IMR-90 (cell line): ENCODE data around the gene CLIC4. TPM values are rescaled to one million over a fixed set of nuclear protein-coding genes. Genes with fewer than 3 reads are reported as not detected.

Experiments
- ATAC-seq: fragments of 200-7000 bp; cut with Tn5 transposase; 2 replicates; pipeline ENCODE4 v1.9.1; 2020; ENCODE audit warnings: low read depth, mild to moderate bottlenecking, moderate library complexity
- BruUV-seq: library from RNA; stranded (reverse); fragments of 400-500 nt; replicated peaks from 2 replicates; lab custom pipeline; 2021; lab: Mats Ljungman, UMichigan
- CTCF ChIA-PET: fragments of 300-600 bp; formaldehyde crosslinking; extraction: SDS; loops from one replicate; lab custom pipeline; 2021; ENCODE audit warnings: antibody characterized with exemption; lab: Yijun Ruan, JAX
- POLR2A ChIA-PET: fragments of 300-600 bp; sonication (Branson Sonifier 250); formaldehyde crosslinking; loops from one replicate; lab custom pipeline; 2022; ENCODE audit warnings: antibody characterized with exemption; ENCODE audit not compliant: unreplicated experiment; lab: Charles Lee
- DNase-seq: peaks from one replicate; pipeline ENCODE4 v3.0.0; 2013
- H2AFZ ChIP-seq: replicated peaks from 2 replicates; pipeline ENCODE3; 2013; ENCODE audit warnings: low read length, mild to moderate bottlenecking; ENCODE audit not compliant: poor library complexity
- H2AK5ac ChIP-seq: 2 replicates; pipeline ENCODE4 v1.6.1; 2013; ENCODE audit warnings: low read depth, low read length, inconsistent platforms
- H2AK9ac ChIP-seq: replicated peaks from 2 replicates; pipeline ENCODE3; 2013; ENCODE audit warnings: mild to moderate bottlenecking, low read depth, low read length, moderate library complexity; ENCODE audit not compliant: poor library complexity
- H2BK120ac ChIP-seq: 2 replicates; pipeline ENCODE4 v1.6.1; 2013; ENCODE audit warnings: low read depth, low read length, inconsistent platforms
- H2BK15ac ChIP-seq: 3 replicates; pipeline ENCODE4 v1.6.1; 2013; ENCODE audit warnings: low read depth, low read length, inconsistent platforms
- H2BK20ac ChIP-seq: 2 replicates; pipeline ENCODE4 v1.6.1; 2013; ENCODE audit warnings: low read depth, mild to moderate bottlenecking, inconsistent platforms, low read length, moderate library complexity
- H2BK5ac ChIP-seq: 2 replicates; pipeline ENCODE4 v1.6.1; 2013; ENCODE audit warnings: mild to moderate bottlenecking, low read depth, low read length, inconsistent platforms; ENCODE audit not compliant: poor library complexity, severe bottlenecking
- H3K14ac ChIP-seq: replicated peaks from 2 replicates; pipeline ENCODE4 v1.6.1; 2013; ENCODE audit warnings: low read depth, low read length, inconsistent platforms
- H3K18ac ChIP-seq: 2 replicates; pipeline ENCODE4 v1.6.1; 2013; ENCODE audit warnings: low read depth, low read length, control low read depth
- H3K23ac ChIP-seq: 2 replicates; pipeline ENCODE4 v1.6.1; 2013; ENCODE audit warnings: low read depth, low read length, inconsistent platforms
- H3K27ac ChIP-seq: 2 replicates; pipeline ENCODE4 v1.5.1; 2013; ENCODE audit warnings: mild to moderate bottlenecking, control low read depth, low read length; ENCODE audit not compliant: insufficient read depth
- H3K27me3 ChIP-seq: 2 replicates; pipeline ENCODE4 v1.6.1; 2013; ENCODE audit warnings: low read length; ENCODE audit not compliant: control insufficient read depth, insufficient read depth
- H3K36me3 ChIP-seq: 2 replicates; pipeline ENCODE4 v1.6.1; 2013; ENCODE audit warnings: low read length, mixed read lengths; ENCODE audit not compliant: control insufficient read depth, insufficient read depth
- H3K4ac ChIP-seq: 2 replicates; pipeline ENCODE4 v1.6.1; 2013; ENCODE audit warnings: low read depth, low read length, inconsistent platforms
- H3K4me1 ChIP-seq: 2 replicates; pipeline ENCODE4 v1.6.1; 2013; ENCODE audit warnings: low read length, mixed read lengths; ENCODE audit not compliant: control insufficient read depth, insufficient read depth
- H3K4me2 ChIP-seq: 2 replicates; pipeline ENCODE4 v1.6.1; 2013; ENCODE audit warnings: low read depth, mild to moderate bottlenecking, control low read depth, low read length, moderate library complexity
- H3K4me3 ChIP-seq: 2 replicates; pipeline ENCODE4 v1.5.1; 2013; ENCODE audit warnings: low read depth, mild to moderate bottlenecking, control low read depth, low read length, moderate library complexity; ENCODE audit not compliant: insufficient read depth
- H3K56ac ChIP-seq: 2 replicates; pipeline ENCODE4 v1.6.1; 2013; ENCODE audit warnings: low read length, inconsistent platforms; ENCODE audit not compliant: insufficient read depth; ENCODE audit errors: extremely low read depth
- H3K79me1 ChIP-seq, 2 experiments: 2 replicates each; pipeline ENCODE4 v1.6.1; 2013; ENCODE audit warnings: low read length in 2 of 2, inconsistent platforms in 1 of 2, low read depth in 1 of 2
- H3K9ac ChIP-seq: 2 replicates; pipeline ENCODE4 v1.6.1; 2013; ENCODE audit warnings: low read depth, low read length, control low read depth
- H3K9me1 ChIP-seq: 2 replicates; pipeline ENCODE4 v1.6.1; 2013; ENCODE audit warnings: low read length, inconsistent platforms; ENCODE audit not compliant: insufficient read depth
- H3K9me3 ChIP-seq: 2 replicates; pipeline ENCODE4 v1.6.1; 2013; ENCODE audit warnings: low read length; ENCODE audit not compliant: control insufficient read depth, insufficient read depth
- H4K20me1 ChIP-seq: 2 replicates; pipeline ENCODE4 v1.6.1; 2013; ENCODE audit warnings: low read length, inconsistent platforms; ENCODE audit not compliant: insufficient read depth
- H4K5ac ChIP-seq: 2 replicates; pipeline ENCODE4 v1.6.1; 2013; ENCODE audit warnings: mild to moderate bottlenecking, low read depth, low read length, control low read depth
- H4K8ac ChIP-seq, 2 experiments: 2 replicates each; pipeline ENCODE4 v1.6.1; 2013; ENCODE audit warnings: low read depth in 2 of 2, low read length in 2 of 2, control low read depth in 1 of 2, inconsistent platforms in 1 of 2
- H4K91ac ChIP-seq: 2 replicates; pipeline ENCODE4 v1.6.1; 2013; ENCODE audit warnings: low read depth, low read length, inconsistent platforms; ENCODE audit not compliant: insufficient read depth
- BHLHE40 ChIP-seq: fragments of 150-350 bp; IDR thresholded peaks from 2 replicates; pipeline ENCODE4 v1.6.1; 2016; ENCODE audit warnings: mild to moderate bottlenecking, low read depth, low read length
- FOS ChIP-seq: fragments of 150-350 bp; IDR thresholded peaks from 2 replicates; pipeline ENCODE4 v1.6.1; 2016; ENCODE audit warnings: low read depth, low read length
- MAFK ChIP-seq: IDR thresholded peaks from 2 replicates; pipeline ENCODE4 v1.6.1; 2012; ENCODE audit warnings: low read depth, low read length, improper control_type of control experiment
- POLR2A ChIP-seq: IDR thresholded peaks from 2 replicates; pipeline ENCODE4 v1.6.1; 2012; ENCODE audit warnings: mild to moderate bottlenecking, low read depth, low read length
- RAD21 ChIP-seq: IDR thresholded peaks from 2 replicates; pipeline ENCODE4 v1.6.1; 2012; ENCODE audit warnings: low read length, improper control_type of control experiment
- WGBS, 2 experiments: methylation state at CpG; one replicate each; pipeline versions ENCODE4 v1.1.5 to v1.1.7; 2013; ENCODE audit warnings: missing lambda C conversion rate in 2 of 2; ENCODE audit not compliant: insufficient read length in 1 of 2; ENCODE audit errors: extremely low coverage in 2 of 2; 5-methylcytosine and 5-hydroxymethylcytosine counted together
- dilution Hi-C: fragments of 300-500 bp; cut with HindIII; formaldehyde crosslinking; loops from one replicate; pipeline ENCODE4 v1.14.3; 2018; ENCODE audit warnings: low sequenced_read_pairs; ENCODE audit not compliant: unreplicated experiment
- in situ Hi-C: fragments of 300-500 bp; cut with MboI; formaldehyde crosslinking; loops from 3 replicates; pipeline ENCODE4 v1.14.3; 2019; ENCODE audit warnings: low sequenced_read_pairs, inconsistent platforms, mixed read lengths
- intact Hi-C: fragments of 100-400 bp; cut with micrococcal nuclease; formaldehyde crosslinking; loops from 2 replicates; pipeline ENCODE4 v1.10.0; 2022
- polyA plus RNA-seq, 3 experiments: library from polyadenylated mRNA; depleted of rRNA; stranded (reverse); fragments of >200 nt; gene quantifications; 2 replicates each; pipeline ENCODE4 v1.2.3, GENCODE V29; 2012; ENCODE audit warnings: low replicate concordance in 1 of 3
- total RNA-seq: library from RNA; depleted of rRNA; stranded (reverse); fragments of >200 nt; gene quantifications from 2 replicates; pipeline ENCODE4 v1.2.3, GENCODE V29; 2012
- TF ChIP-seq, protein P1 (sequence below): fragments of 150-350 bp; IDR thresholded peaks from 2 replicates; pipeline ENCODE4 v1.6.1; 2016; ENCODE audit warnings: low read depth, mild to moderate bottlenecking, low read length, moderate library complexity, borderline replicate concordance
- TF ChIP-seq, protein P2 (sequence below): fragments of 150-350 bp; IDR thresholded peaks from 2 replicates; pipeline ENCODE4 v1.6.1; 2017; ENCODE audit warnings: mild to moderate bottlenecking, antibody characterized with exemption, low read length, low read depth

The CLIC4 gene
- total and polyA plus RNA-seq, 2 of the 4 experiments (the other 2 are of a cell fraction): 242 to 392 TPM

DNA sequence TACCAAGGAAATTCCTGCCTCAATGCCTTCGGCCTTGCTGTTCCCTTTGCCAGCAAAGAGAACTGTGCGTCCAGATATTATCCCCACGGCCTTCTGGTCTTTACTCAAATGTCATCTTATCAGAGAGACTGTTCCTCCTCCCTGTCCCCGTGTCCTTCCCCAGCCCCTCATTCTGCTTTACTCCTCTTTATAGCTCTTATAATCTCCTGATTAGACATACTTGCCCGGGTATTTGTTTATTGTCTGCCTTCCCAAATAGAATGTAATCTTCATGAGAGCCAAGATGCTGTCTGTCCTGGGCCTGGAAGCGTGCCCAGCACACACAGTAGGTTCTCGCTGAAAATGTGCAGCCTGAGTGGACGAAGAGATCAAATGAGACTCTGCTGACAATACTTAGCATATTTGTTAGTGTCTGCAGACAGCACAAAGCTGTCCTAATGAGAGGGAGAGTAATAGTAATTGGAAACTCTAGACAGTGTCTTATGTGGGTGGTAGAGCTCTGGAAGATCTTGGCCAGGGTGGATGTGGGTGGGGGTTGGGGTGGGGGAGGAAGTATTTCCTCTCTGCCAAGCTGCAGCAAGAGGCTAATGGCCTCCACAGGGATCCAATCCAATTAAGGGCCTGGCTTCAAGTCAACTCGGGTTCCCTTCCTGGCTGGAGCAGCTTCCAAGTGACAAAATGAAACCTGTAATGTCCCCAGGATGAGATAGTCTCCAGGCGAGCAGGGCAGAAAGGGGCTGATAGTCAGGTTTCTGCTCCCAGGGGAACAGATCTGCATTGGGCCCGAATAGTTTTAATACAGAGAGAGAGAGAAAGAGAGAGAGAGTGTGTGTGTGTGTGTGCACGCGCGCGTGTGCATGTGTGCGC, 9.5 kb upstream of the CLIC4 start:
- Histone ChIP-seq H3K4ac (peak overlapping the region; percentile 92), H3K18ac (peak overlapping the region; percentile 70), H2BK120ac (peak overlapping the region; percentile 86), H4K8ac (peak overlapping the region; percentile 58 to 88; a peak in 3 of 4 replicates), H3K9ac (peak overlapping the region; percentile 42; the same call in 1 of the 2 replicates), H4K20me1 (no peaks in the 10 kb centered on the region), H3K4me1 (peaks cover 15% of the 10 kb centered on the region), H3K79me1 (peaks cover 0 to 9% of the 10 kb centered on the region in 2 experiments; a peak in 2 of 4 replicates), H3K4me3 (no peak overlapping the region), H3K27ac (peak overlapping the region; percentile 86), H2BK15ac (peak overlapping the region; percentile 82; the same call in 2 of the 3 replicates), H4K91ac (peak overlapping the region; percentile 76), H2BK20ac (peak overlapping the region; percentile 87), H3K9me1 (peaks cover 14% of the 10 kb centered on the region), H2AK9ac (peak overlapping the region; percentile 70), H3K9me3 (no peaks in the 10 kb centered on the region), H2AFZ (peak overlapping the region; percentile 93), H3K23ac (peak overlapping the region; percentile 76), H3K36me3 (no peaks in the 10 kb centered on the region), H3K27me3 (no peaks in the 10 kb centered on the region), H2BK5ac (peak overlapping the region; percentile 75), H3K4me2 (peak overlapping the region; percentile 58), H3K56ac (peak overlapping the region; percentile 72), H4K5ac (peak overlapping the region; percentile 50), H2AK5ac (peak overlapping the region; percentile 60), H3K14ac (peak overlapping the region; percentile 75; the same call in 1 of the 2 replicates)
- in situ Hi-C loops (loop anchor here (5.0 kb wide), 1 partner anchor 43 kb away; no protein-coding TSS in a partner anchor), intact Hi-C loops (no loop called here), dilution Hi-C loops (no loop called here)
- peak; percentile 84 for ATAC-seq
- TF ChIP-seq POLR2A (no peak), MAFK (no peak), FOS (no peak), BHLHE40 (no peak; the same call in none of the 2 replicates), RAD21 (no peak)
- TF ChIP-seq, protein P1, sequence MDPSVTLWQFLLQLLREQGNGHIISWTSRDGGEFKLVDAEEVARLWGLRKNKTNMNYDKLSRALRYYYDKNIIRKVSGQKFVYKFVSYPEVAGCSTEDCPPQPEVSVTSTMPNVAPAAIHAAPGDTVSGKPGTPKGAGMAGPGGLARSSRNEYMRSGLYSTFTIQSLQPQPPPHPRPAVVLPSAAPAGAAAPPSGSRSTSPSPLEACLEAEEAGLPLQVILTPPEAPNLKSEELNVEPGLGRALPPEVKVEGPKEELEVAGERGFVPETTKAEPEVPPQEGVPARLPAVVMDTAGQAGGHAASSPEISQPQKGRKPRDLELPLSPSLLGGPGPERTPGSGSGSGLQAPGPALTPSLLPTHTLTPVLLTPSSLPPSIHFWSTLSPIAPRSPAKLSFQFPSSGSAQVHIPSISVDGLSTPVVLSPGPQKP: no peak
- TF ChIP-seq, protein P2, sequence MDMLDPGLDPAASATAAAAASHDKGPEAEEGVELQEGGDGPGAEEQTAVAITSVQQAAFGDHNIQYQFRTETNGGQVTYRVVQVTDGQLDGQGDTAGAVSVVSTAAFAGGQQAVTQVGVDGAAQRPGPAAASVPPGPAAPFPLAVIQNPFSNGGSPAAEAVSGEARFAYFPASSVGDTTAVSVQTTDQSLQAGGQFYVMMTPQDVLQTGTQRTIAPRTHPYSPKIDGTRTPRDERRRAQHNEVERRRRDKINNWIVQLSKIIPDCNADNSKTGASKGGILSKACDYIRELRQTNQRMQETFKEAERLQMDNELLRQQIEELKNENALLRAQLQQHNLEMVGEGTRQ: no peak
- ChIA-PET POLR2A (no interaction called here), CTCF (interaction anchor here (0.5 to 0.8 kb wide), 2 partner anchors 322 to 345 kb away, joined by 3 read pairs; no protein-coding TSS in a partner anchor)
- no TSS peak for BruUV-seq
- 4% methylated on average over 6 of the region's 16 CpGs; no CpG with 5 or more reads in 1 of the 2 experiments for WGBS, 2 experiments
- DNase-seq: peak; percentile 52
